GM23338 (cell line): ENCODE data around the gene NFX1. TPM values are rescaled to one million over a fixed set of nuclear protein-coding genes. Genes with fewer than 3 reads are reported as not detected.

Experiments
- ATAC-seq: fragments of 200-7000 bp; cut with Tn5 transposase; 3 replicates; pipeline ENCODE4 v1.9.1; 2020
- DNase-seq: peaks from one replicate; pipeline ENCODE4 v3.0.0-alpha.2; 2015; ENCODE audit warnings: low spot score
- H2AFZ ChIP-seq: fragments of 200-600 bp; sonication (generic); 2 replicates; pipeline ENCODE4 v1.8.0; 2016; ENCODE audit warnings: antibody characterized with exemption, mild to moderate bottlenecking, moderate library complexity
- H3F3A ChIP-seq: fragments of 200-600 bp; sonication (generic); replicated peaks from 2 replicates; pipeline ENCODE4 v1.8.0; 2017; ENCODE audit warnings: antibody characterized with exemption, mixed run types, low read depth
- H3K27ac ChIP-seq: fragments of 200-600 bp; sonication (generic); 2 replicates; pipeline ENCODE4 v1.6.1; 2016; ENCODE audit warnings: low read depth
- H3K27me3 ChIP-seq: fragments of 200-600 bp; sonication (generic); 2 replicates; pipeline ENCODE4 v1.8.0; 2016; ENCODE audit warnings: mild to moderate bottlenecking, mixed run types, moderate library complexity; ENCODE audit not compliant: insufficient read depth
- H3K36me3 ChIP-seq: fragments of 200-600 bp; sonication (generic); 2 replicates; pipeline ENCODE4 v1.8.0; 2016; ENCODE audit warnings: mild to moderate bottlenecking; ENCODE audit not compliant: insufficient read depth
- H3K4me1 ChIP-seq: fragments of 200-600 bp; sonication (generic); 2 replicates; pipeline ENCODE4 v1.8.0; 2016; ENCODE audit warnings: mild to moderate bottlenecking, moderate library complexity; ENCODE audit not compliant: insufficient read depth
- H3K4me2 ChIP-seq: fragments of 200-600 bp; sonication (generic); 2 replicates; pipeline ENCODE4 v1.7.1; 2017; ENCODE audit warnings: mixed run types
- H3K4me3 ChIP-seq: fragments of 200-600 bp; sonication (generic); 2 replicates; pipeline ENCODE4 v1.6.1; 2016; ENCODE audit warnings: mixed run types
- H3K79me2 ChIP-seq: fragments of 200-600 bp; sonication (generic); replicated peaks from 2 replicates; pipeline ENCODE4 v1.8.0; 2017; ENCODE audit warnings: mild to moderate bottlenecking; ENCODE audit not compliant: insufficient read depth
- H3K9me2 ChIP-seq: fragments of 200-600 bp; sonication (generic); 2 replicates; pipeline ENCODE4 v1.8.0; 2017; ENCODE audit not compliant: insufficient read depth
- H4K20me1 ChIP-seq: fragments of 200-600 bp; sonication (generic); replicated peaks from 2 replicates; pipeline ENCODE4 v1.8.0; 2017; ENCODE audit warnings: mild to moderate bottlenecking; ENCODE audit not compliant: insufficient read depth
- H3K27ac Mint-ChIP-seq: 2 replicates; pipeline ENCODE4 v1.8.0; 2020; ENCODE audit warnings: inconsistent platforms, mild to moderate bottlenecking, moderate library complexity, mixed read lengths
- H3K27me3 Mint-ChIP-seq: 3 replicates; pipeline ENCODE4 v1.8.0; 2022; ENCODE audit warnings: low read depth, mild to moderate bottlenecking, moderate library complexity, mixed read lengths, inconsistent platforms; ENCODE audit not compliant: insufficient read depth, poor library complexity
- H3K36me3 Mint-ChIP-seq: 3 replicates; pipeline ENCODE4 v1.8.0; 2021; ENCODE audit warnings: low read depth, mild to moderate bottlenecking, inconsistent platforms, moderate library complexity, mixed read lengths
- H3K4me1 Mint-ChIP-seq: 3 replicates; pipeline ENCODE4 v1.8.0; 2020; ENCODE audit warnings: mild to moderate bottlenecking, inconsistent platforms, mixed read lengths
- H3K4me3 Mint-ChIP-seq: 3 replicates; pipeline ENCODE4 v1.8.0; 2021; ENCODE audit warnings: moderate library complexity, mild to moderate bottlenecking, inconsistent platforms, mixed read lengths
- H3K9me3 Mint-ChIP-seq: 3 replicates; pipeline ENCODE4 v1.8.0; 2020; ENCODE audit warnings: moderate library complexity, mild to moderate bottlenecking, inconsistent platforms, mixed read lengths
- CREB1 ChIP-seq: fragments of 250-450 bp; sonication (Bioruptor Pico); IDR thresholded peaks from 2 replicates; pipeline ENCODE4 v1.5.0; 2020; ENCODE audit warnings: low read depth, mild to moderate bottlenecking, moderate library complexity
- CTCF ChIP-seq, 2 experiments: fragments of 200-600 bp in 1 of 2; sonication (generic) in 1 of 2; conservative IDR thresholded peaks; 2 replicates each; pipeline versions ENCODE4 v1.5.1 to v1.6.1; 2016 to 2017; ENCODE audit warnings: antibody characterized with exemption in 2 of 2, low read depth in 2 of 2, mild to moderate bottlenecking in 2 of 2, moderate library complexity in 1 of 2
- ETS1 ChIP-seq: IDR thresholded peaks from 2 replicates; pipeline ENCODE4 v1.6.1; 2016; ENCODE audit warnings: antibody characterized with exemption
- EZH2phosphoT487 ChIP-seq: fragments of 200-600 bp; sonication (generic); IDR thresholded peaks from one replicate; pipeline ENCODE4 v1.8.1; 2018; ENCODE audit warnings: antibody characterized with exemption; ENCODE audit not compliant: unreplicated experiment
- JUNB ChIP-seq: IDR thresholded peaks from one replicate; pipeline ENCODE4 v1.6.1; 2016; ENCODE audit warnings: antibody characterized with exemption; ENCODE audit not compliant: unreplicated experiment
- NANOG ChIP-seq: IDR thresholded peaks from 2 replicates; pipeline ENCODE4 v1.6.1; 2016; ENCODE audit warnings: antibody characterized with exemption, borderline replicate concordance
- STAT1 ChIP-seq: IDR thresholded peaks from one replicate; pipeline ENCODE4 v1.6.1; 2016; ENCODE audit warnings: antibody characterized with exemption; ENCODE audit not compliant: unreplicated experiment
- ZNF114 ChIP-seq: fragments of 250-450 bp; sonication (Bioruptor Pico); IDR thresholded peaks from 2 replicates; pipeline ENCODE4 v1.5.0; 2020; ENCODE audit warnings: mild to moderate bottlenecking, moderate library complexity
- ZNF331 ChIP-seq: fragments of 250-450 bp; sonication (Bioruptor Pico); IDR thresholded peaks from 2 replicates; pipeline ENCODE4 v1.5.0; 2020; ENCODE audit warnings: low read depth, mild to moderate bottlenecking, moderate library complexity
- polyA plus RNA-seq: library from polyadenylated mRNA; unstranded; fragments of >200 nt; fragmentation: Nextera tagmentation; extraction: Ambion mirVana; gene quantifications from 2 replicates; pipeline ENCODE4 v1.2.1, GENCODE V29; 2016
- total RNA-seq: library from RNA; depleted of rRNA; stranded (reverse); fragments of >200 nt; shearing (Covaris generic); gene quantifications from 2 replicates; pipeline ENCODE4 v1.2.3, GENCODE V29; 2014
- TF ChIP-seq, protein P1 (sequence below): fragments of 250-450 bp; sonication (Bioruptor Pico); IDR thresholded peaks from 2 replicates; pipeline ENCODE4 v1.5.0; 2020; ENCODE audit warnings: mild to moderate bottlenecking, moderate library complexity

Gene NFX1
- total and polyA plus RNA-seq, 2 experiments from 2014 or later: 13.9 to 26.1 TPM

- TF ChIP-seq, protein P1, sequence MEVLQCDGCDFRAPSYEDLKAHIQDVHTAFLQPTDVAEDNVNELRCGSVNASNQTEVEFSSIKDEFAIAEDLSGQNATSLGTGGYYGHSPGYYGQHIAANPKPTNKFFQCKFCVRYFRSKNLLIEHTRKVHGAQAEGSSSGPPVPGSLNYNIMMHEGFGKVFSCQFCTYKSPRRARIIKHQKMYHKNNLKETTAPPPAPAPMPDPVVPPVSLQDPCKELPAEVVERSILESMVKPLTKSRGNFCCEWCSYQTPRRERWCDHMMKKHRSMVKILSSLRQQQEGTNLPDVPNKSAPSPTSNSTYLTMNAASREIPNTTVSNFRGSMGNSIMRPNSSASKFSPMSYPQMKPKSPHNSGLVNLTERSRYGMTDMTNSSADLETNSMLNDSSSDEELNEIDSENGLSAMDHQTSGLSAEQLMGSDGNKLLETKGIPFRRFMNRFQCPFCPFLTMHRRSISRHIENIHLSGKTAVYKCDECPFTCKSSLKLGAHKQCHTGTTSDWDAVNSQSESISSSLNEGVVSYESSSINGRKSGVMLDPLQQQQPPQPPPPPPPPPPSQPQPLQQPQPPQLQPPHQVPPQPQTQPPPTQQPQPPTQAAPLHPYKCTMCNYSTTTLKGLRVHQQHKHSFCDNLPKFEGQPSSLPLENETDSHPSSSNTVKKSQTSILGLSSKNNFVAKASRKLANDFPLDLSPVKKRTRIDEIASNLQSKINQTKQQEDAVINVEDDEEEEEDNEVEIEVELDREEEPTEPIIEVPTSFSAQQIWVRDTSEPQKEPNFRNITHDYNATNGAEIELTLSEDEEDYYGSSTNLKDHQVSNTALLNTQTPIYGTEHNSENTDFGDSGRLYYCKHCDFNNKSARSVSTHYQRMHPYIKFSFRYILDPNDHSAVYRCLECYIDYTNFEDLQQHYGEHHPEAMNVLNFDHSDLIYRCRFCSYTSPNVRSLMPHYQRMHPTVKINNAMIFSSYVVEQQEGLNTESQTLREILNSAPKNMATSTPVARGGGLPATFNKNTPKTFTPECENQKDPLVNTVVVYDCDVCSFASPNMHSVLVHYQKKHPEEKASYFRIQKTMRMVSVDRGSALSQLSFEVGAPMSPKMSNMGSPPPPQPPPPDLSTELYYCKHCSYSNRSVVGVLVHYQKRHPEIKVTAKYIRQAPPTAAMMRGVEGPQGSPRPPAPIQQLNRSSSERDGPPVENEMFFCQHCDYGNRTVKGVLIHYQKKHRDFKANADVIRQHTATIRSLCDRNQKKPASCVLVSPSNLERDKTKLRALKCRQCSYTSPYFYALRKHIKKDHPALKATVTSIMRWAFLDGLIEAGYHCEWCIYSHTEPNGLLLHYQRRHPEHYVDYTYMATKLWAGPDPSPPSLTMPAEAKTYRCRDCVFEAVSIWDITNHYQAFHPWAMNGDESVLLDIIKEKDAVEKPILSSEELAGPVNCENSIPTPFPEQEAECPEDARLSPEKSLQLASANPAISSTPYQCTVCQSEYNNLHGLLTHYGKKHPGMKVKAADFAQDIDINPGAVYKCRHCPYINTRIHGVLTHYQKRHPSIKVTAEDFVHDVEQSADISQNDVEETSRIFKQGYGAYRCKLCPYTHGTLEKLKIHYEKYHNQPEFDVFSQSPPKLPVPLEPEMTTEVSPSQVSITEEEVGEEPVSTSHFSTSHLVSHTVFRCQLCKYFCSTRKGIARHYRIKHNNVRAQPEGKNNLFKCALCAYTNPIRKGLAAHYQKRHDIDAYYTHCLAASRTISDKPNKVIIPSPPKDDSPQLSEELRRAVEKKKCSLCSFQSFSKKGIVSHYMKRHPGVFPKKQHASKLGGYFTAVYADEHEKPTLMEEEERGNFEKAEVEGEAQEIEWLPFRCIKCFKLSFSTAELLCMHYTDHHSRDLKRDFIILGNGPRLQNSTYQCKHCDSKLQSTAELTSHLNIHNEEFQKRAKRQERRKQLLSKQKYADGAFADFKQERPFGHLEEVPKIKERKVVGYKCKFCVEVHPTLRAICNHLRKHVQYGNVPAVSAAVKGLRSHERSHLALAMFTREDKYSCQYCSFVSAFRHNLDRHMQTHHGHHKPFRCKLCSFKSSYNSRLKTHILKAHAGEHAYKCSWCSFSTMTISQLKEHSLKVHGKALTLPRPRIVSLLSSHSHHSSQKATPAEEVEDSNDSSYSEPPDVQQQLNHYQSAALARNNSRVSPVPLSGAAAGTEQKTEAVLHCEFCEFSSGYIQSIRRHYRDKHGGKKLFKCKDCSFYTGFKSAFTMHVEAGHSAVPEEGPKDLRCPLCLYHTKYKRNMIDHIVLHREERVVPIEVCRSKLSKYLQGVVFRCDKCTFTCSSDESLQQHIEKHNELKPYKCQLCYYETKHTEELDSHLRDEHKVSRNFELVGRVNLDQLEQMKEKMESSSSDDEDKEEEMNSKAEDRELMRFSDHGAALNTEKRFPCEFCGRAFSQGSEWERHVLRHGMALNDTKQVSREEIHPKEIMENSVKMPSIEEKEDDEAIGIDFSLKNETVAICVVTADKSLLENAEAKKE (CRISPR knock-in tag): no peak
- TF ChIP-seq NANOG (no peak), EZH2phosphoT487 (no peak), CTCF (conservative IDR thresholded peaks at IDR 0.05; ENCODE audit: low read depth in 2 of 2) (no peak), STAT1 (no peak), ZNF114 (CRISPR knock-in tag) (no peak), ZNF331 (no peak)
These were observed 114.6 kb downstream of the NFX1 start (continued) for GRCh38 chr9:33404788-33405362.

DNA sequence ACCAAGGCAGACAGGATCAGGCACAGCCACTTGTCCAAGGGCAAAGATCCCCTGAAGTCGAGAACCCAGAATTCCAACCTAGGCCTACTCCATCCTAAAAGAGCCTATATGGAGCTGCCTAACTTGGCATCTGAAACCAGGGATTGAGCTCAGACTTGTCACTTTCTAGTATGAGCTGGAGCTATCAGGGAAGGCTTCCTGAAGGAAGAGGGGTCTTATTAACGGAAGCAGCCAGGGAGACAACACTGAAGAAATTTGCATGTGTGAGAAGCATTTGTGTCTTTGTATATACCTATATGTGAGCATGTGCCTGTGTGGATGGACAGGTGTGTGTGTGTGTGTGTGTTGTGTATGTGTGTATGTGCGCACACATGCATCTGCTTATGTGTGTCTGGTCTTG is 116.7 kb downstream of the NFX1 start:
- Histone ChIP-seq H3K27ac (no peak overlapping the region), H3F3A (no peaks in the 10 kb centered on the region), H2AFZ (no peak overlapping the region), H3K4me3 (no peak overlapping the region), H3K4me1 (no peaks in the 10 kb centered on the region), H3K4me2 (no peak overlapping the region), H4K20me1 (no peaks in the 10 kb centered on the region), H3K79me2 (no peaks in the 10 kb centered on the region), H3K36me3 (no peaks in the 10 kb centered on the region), H3K9me2 (no peaks in the 10 kb centered on the region), H3K27me3 (no peaks in the 10 kb centered on the region)
- Mint-ChIP-seq H3K4me1 (no peaks in the 10 kb centered on the region; the same call in 2 of the 3 replicates), H3K4me3 (no peak overlapping the region), H3K27me3 (peaks cover 10% of the 10 kb centered on the region), H3K27ac (no peak overlapping the region), H3K36me3 (no peaks in the 10 kb centered on the region; the same call in 2 of the 3 replicates), H3K9me3 (no peaks in the 10 kb centered on the region; the same call in 2 of the 3 replicates)
- DNase-seq: no peak
- no peak for ATAC-seq
- no peak for TF ChIP-seq JUNB
- TF ChIP-seq CREB1: no peak
- TF ChIP-seq ETS1: no peak
- no peak for TF ChIP-seq ZNF114 (CRISPR knock-in tag)
